ENCODE data around the gene RNF213. TPM values are rescaled to one million over a fixed set of nuclear protein-coding genes. Genes with fewer than 3 reads are reported as not detected.
A peak's percentile ranks its signal among the peaks of the same experiment; 100 is the strongest.

RNF213 gene
- total and polyA plus RNA-seq, 12 donors = 51.1 to 182 (median 122) TPM

DNA sequence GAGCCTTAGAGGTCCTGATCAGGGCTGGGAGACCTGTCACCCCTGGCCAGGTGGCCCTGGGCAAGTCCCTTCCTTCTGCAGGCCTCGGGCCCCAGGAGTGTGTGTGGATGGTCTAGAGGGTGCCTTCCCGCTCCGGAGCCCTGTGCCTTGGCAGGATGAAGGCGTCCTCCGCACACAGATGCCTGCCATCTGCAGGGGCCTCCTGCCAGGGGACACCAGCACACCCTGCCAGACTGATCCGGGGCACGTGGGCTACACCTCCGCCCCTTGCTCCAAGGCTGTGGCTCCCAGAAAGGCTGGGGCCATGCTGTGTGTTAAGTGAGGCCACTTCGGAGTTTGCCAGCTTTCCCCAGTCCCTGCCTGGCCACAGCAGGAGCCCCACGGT is 185.1 kb downstream of the RNF213 start:
- H3K4me3 ChIP-seq = no peak overlapping the region
- no peak for TF ChIP-seq POLR2A (IDR thresholded peaks at IDR 0.05)
- TF ChIP-seq, protein P1, sequence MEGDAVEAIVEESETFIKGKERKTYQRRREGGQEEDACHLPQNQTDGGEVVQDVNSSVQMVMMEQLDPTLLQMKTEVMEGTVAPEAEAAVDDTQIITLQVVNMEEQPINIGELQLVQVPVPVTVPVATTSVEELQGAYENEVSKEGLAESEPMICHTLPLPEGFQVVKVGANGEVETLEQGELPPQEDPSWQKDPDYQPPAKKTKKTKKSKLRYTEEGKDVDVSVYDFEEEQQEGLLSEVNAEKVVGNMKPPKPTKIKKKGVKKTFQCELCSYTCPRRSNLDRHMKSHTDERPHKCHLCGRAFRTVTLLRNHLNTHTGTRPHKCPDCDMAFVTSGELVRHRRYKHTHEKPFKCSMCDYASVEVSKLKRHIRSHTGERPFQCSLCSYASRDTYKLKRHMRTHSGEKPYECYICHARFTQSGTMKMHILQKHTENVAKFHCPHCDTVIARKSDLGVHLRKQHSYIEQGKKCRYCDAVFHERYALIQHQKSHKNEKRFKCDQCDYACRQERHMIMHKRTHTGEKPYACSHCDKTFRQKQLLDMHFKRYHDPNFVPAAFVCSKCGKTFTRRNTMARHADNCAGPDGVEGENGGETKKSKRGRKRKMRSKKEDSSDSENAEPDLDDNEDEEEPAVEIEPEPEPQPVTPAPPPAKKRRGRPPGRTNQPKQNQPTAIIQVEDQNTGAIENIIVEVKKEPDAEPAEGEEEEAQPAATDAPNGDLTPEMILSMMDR (IDR thresholded peaks at IDR 0.05) = no peak
- no peaks in the 10 kb centered on the region for H3K36me3 ChIP-seq (replicated peaks in 1 of 2)
- peak in 1 of 7 donors; percentile 46 for DNase-seq
- 44 to 53% (median 48%) methylated on average over 3 to 10 of the region's 10 CpGs for WGBS, 4 donors
- intact Hi-C loops (cut with DNase I) = no loop called here
- no peaks in the 10 kb centered on the region for H3K9me3 ChIP-seq (replicated peaks in 1 of 3)
- H3K27me3 ChIP-seq = no peaks in the 10 kb centered on the region
- H3K27ac ChIP-seq = peak overlapping the region in 2 of 5 donors; percentile 62 to 93
- H3K4me1 ChIP-seq (replicated peaks in 1 of 2) = peaks cover 16 to 22% of the 10 kb centered on the region in 2 donors

DNA sequence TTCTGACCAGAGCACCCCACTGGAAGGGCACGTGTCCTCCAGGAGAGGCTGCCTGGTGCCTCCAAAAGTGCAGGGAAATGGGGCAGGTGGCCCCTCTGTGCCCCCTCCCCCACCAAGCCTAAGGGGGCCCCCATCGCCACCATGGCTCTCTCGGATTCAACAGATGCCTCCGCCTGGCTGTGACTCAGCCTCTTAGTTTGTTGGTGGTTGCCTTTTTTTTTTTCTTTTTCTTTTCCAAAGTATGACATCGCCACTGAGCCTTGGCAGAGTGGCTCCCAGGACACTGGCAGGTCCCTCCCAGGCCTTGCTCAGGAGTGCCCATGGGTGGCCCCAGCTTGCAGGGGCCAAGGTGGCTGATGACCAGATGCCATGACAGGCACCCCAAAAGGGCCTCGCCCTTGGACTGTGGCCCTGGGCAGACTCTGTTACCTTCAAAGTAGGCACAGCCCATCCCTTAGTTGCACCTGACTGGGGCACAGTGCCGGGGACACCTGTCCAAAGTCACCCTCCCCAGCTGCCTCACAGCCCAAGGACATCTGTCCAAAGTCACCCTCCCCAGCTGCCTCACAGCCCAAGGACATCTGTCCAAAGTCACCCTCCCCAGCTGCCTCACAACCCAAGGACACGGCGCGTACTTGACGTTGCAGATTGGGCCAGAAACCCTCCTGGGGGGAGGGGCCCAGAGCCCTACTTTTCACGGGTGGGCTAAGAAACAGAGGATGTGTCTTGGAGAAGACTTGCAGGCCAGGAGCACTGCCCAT is 186.2 kb downstream of the RNF213 start:
- WGBS, 4 donors = 43 to 48% (median 44%) methylated on average over 9 to 12 of the region's 12 CpGs
- intact Hi-C loops (cut with DNase I) = no loop called here
- no peak overlapping the region for H3K4me3 ChIP-seq
- peaks cover 16 to 17% of the 10 kb centered on the region in 2 donors for H3K4me1 ChIP-seq (replicated peaks in 1 of 2)
- H3K36me3 ChIP-seq (replicated peaks in 1 of 2) = no peaks in the 10 kb centered on the region
- peak; percentile 54 to 77 (median 70) for DNase-seq
- H3K27me3 ChIP-seq = no peaks in the 10 kb centered on the region
- no peaks in the 10 kb centered on the region for H3K9me3 ChIP-seq (replicated peaks in 1 of 3)
- TF ChIP-seq POLR2A (IDR thresholded peaks at IDR 0.05) = no peak
- TF ChIP-seq, protein P1 (IDR thresholded peaks at IDR 0.05) = no peak
- H3K27ac ChIP-seq = peak overlapping the region in 4 of 5 donors; percentile 35 to 93 (median 71)

DNA sequence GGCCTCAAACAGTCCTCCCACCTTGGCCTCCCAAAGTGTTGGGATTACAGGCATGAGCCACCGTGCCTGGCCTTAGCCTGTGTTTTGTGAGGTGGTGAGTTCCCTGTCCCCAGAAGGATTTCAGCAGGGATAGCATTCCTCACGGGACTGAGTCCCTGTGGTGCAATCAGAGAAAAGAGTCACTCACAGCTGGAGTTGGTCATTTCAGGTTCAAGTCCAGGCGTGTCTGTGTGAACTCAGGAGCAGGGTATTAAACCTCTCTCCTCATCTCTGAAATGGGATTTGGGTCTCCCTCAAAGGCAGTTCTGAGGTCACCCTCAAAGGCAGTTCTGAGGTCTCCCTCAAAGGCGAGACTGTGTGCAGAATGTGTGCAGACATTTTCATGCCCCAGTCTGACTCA is 187.1 kb downstream of the RNF213 start:
- WGBS, 4 donors = 85 to 100% (median 89%) methylated on average over 2 to 4 of the region's 4 CpGs
- Histone ChIP-seq H3K4me1 (replicated peaks in 1 of 2) (peaks cover 16 to 17% of the 10 kb centered on the region in 2 donors), H3K27me3 (no peaks in the 10 kb centered on the region), H3K27ac (peak overlapping the region in 1 of 5 donors; percentile 22), H3K4me3 (no peak overlapping the region), H3K9me3 (replicated peaks in 1 of 3) (no peaks in the 10 kb centered on the region), H3K36me3 (replicated peaks in 1 of 2) (no peaks in the 10 kb centered on the region)
- no peak for TF ChIP-seq POLR2A (IDR thresholded peaks at IDR 0.05)
- TF ChIP-seq, protein P1 (IDR thresholded peaks at IDR 0.05) = no peak
- intact Hi-C loops (cut with DNase I) = no loop called here
- no peak for DNase-seq

Small RNAs within 50 kb of the gene (microRNA-seq; reads per million reads assigned to microRNA genes)
- gene MIR4730 = 0 reads per million in 3 donors

Small RNAs within 50 kb of the gene (small RNA-seq; reads per million reads assigned to genes)
- 0 reads per million in 2 donors for gene MIR4730

Other genes with a start within 250 kb of the RNF213 start
- 10 to 100 TPM; 22.5 to 62.5 (median 39.7) TPM for gene TBC1D16, start 225.0 kb upstream of the RNF213 start, total RNA-seq
- 10 to 100 TPM in 1 of 3 donors, 1 to 10 TPM in 2; 4.2 to 12.9 (median 6.0) TPM for gene TBC1D16, start 225.0 kb upstream of the RNF213 start, polyA plus RNA-seq
- 10 to 100 TPM in 3 of 9 donors, 1 to 10 TPM in 6; 2.7 to 15.7 (median 6.0) TPM for gene CCDC40, start 224.2 kb upstream of the RNF213 start, total RNA-seq
- 10 to 100 TPM in 1 of 3 donors, 1 to 10 TPM in 2; 2.1 to 11.6 (median 3.7) TPM for gene CCDC40, start 224.2 kb upstream of the RNF213 start, polyA plus RNA-seq
- gene GAA, start 159.3 kb upstream of the RNF213 start, total RNA-seq = 100 to 1,000 TPM in 5 of 9 donors, 10 to 100 TPM in 4; 21.2 to 170 (median 125) TPM
- gene GAA, start 159.3 kb upstream of the RNF213 start, polyA plus RNA-seq = 10 to 100 TPM in 2 of 3 donors, 1 to 10 TPM in 1; 5.6 to 96.5 (median 52.3) TPM
- gene EIF4A3, start 113.7 kb upstream of the RNF213 start, total RNA-seq = 100 to 1,000 TPM in 3 of 9 donors, 10 to 100 TPM in 6; 31.0 to 161 (median 91.3) TPM
- gene EIF4A3, start 113.7 kb upstream of the RNF213 start, polyA plus RNA-seq = 100 to 1,000 TPM in 1 of 3 donors, 10 to 100 TPM in 2; 31.2 to 146 (median 35.5) TPM
- gene CARD14, start 90.8 kb upstream of the RNF213 start, total RNA-seq = 1 to 10 TPM in 6 of 9 donors, under 1 TPM in 3; 0.30 to 3.4 (median 1.5) TPM
- gene CARD14, start 90.8 kb upstream of the RNF213 start, polyA plus RNA-seq = 1 to 10 TPM in 1 of 3 donors, under 1 TPM in 2; 0.72 to 1.1 (median 0.81) TPM
- 100 to 1,000 TPM in 4 of 9 donors, 10 to 100 TPM in 5; 46.8 to 194 (median 71.3) TPM for gene SGSH, start 40.5 kb upstream of the RNF213 start, total RNA-seq
- gene SGSH, start 40.5 kb upstream of the RNF213 start, polyA plus RNA-seq = 100 to 1,000 TPM in 2 of 3 donors, 10 to 100 TPM in 1; 33.3 to 167 (median 136) TPM
- 100 to 1,000 TPM in 1 of 9 donors, 10 to 100 TPM in 8; 27.0 to 101 (median 48.7) TPM for gene SLC26A11, start 40.4 kb upstream of the RNF213 start, total RNA-seq
- gene SLC26A11, start 40.4 kb upstream of the RNF213 start, polyA plus RNA-seq = 10 to 100 TPM; 14.0 to 78.3 (median 58.2) TPM
- 10 to 100 TPM in 8 of 9 donors, 1 to 10 TPM in 1; 7.1 to 26.0 (median 18.0) TPM for gene ENDOV, start 154.3 kb downstream of the RNF213 start, total RNA-seq
- gene ENDOV, start 154.3 kb downstream of the RNF213 start, polyA plus RNA-seq = 10 to 100 TPM in 2 of 3 donors, 1 to 10 TPM in 1; 9.5 to 31.9 (median 24.5) TPM
- 10 to 100 TPM in 2 of 9 donors, 1 to 10 TPM in 7; 1.1 to 38.4 (median 6.3) TPM for gene NPTX1, start 215.8 kb downstream of the RNF213 start, total RNA-seq
- 10 to 100 TPM in 1 of 3 donors, 1 to 10 TPM in 1, under 1 TPM in 1; 0.30 to 68.2 (median 1.0) TPM for gene NPTX1, start 215.8 kb downstream of the RNF213 start, polyA plus RNA-seq

Data from adrenal gland (tissue), 12 donors.